GM23248 (cell line): ENCODE measurements around the gene TAX1BP3.

Experiments used
- EZH2 ChIP-seq: fragments of 200-600 bp; sonication (generic); IDR thresholded peaks from 2 replicates; pipeline ENCODE4 v1.6.1; 2018; ENCODE audit warnings: antibody characterized with exemption, mild to moderate bottlenecking; ENCODE audit not compliant: insufficient read depth, poor library complexity, severe bottlenecking
- EZH2phosphoT487 ChIP-seq: fragments of 200-600 bp; sonication (generic); IDR thresholded peaks from 2 replicates; pipeline ENCODE4 v1.6.1; 2018; ENCODE audit warnings: antibody characterized with exemption, moderate library complexity, mild to moderate bottlenecking, low read depth; ENCODE audit not compliant: insufficient read depth

DNA sequence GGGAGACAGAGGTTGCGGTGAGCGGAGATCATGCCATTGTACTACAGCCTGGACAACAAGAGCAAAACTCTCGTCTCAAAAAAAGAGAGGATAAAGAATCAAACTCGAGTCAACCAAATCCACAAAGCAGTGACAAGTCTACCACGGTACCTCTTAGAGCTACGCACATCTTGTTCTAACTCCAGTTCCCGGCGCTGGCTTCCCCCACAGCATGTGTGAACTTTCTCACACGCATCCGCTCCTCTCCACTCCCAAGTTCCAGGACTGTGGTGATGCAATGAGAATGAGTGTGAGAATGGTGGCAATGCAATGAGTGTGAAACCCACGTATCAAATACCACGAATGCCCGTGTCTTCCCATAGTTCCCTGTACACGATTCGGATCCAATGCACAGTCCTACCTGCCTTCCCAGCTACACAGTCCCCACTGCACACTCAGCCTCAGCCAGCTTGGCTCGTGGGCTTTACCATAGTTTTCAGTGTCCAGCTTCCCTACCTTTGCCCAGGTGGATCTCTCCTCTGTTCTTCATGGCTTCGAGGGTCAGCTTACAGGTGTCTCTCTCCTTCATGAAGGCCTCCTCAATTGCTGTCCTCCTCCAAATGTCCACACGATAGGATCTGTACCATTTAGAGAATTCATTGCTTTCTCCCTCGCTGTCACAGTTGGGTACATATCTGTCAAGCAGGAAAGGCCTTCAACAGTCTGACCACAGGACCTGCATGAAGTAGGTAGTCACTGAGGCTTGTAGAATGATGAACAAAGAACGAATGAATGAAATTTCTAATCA, 36.7 kb upstream of the TAX1BP3 start:
- TF ChIP-seq EZH2 (no peak), EZH2phosphoT487 (no peak)
